HG02885 (cell line): Measurements from ENCODE around the gene TECR.
"Not testable (repeated sequence)": the region's sequence is repeated elsewhere in the genome, so short reads cannot be mapped to it uniquely, and the experiment has no call there.

Experiments used
- ATAC-seq: cut with Tn5 transposase; IDR thresholded peaks from one replicate; pipeline ENCODE4 v1.9.1; 2021; ENCODE audit warnings: mild to moderate bottlenecking; ENCODE audit not compliant: unreplicated experiment, poor library complexity

The TECR gene

DNA sequence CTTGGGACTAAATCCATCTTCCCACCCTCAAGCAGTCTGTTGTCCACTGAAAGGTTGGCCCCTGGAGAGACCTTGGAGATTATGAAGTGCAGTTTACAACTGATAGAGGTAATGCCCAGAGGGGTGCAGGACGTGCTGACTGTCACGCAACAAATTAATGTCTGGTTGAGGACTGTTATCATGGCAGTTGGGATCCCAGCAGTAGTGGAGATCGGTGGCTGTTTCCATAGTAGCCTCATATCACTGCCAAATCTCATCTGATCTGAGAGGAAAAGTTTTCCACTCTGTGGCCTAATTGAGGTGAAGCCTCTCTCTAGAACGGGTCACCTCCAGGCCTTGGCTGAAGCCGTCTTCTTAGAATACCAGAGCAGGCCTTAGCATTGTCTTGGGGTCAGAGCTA is 4.1 kb downstream of the TECR start:
- ATAC-seq, result no peak

DNA sequence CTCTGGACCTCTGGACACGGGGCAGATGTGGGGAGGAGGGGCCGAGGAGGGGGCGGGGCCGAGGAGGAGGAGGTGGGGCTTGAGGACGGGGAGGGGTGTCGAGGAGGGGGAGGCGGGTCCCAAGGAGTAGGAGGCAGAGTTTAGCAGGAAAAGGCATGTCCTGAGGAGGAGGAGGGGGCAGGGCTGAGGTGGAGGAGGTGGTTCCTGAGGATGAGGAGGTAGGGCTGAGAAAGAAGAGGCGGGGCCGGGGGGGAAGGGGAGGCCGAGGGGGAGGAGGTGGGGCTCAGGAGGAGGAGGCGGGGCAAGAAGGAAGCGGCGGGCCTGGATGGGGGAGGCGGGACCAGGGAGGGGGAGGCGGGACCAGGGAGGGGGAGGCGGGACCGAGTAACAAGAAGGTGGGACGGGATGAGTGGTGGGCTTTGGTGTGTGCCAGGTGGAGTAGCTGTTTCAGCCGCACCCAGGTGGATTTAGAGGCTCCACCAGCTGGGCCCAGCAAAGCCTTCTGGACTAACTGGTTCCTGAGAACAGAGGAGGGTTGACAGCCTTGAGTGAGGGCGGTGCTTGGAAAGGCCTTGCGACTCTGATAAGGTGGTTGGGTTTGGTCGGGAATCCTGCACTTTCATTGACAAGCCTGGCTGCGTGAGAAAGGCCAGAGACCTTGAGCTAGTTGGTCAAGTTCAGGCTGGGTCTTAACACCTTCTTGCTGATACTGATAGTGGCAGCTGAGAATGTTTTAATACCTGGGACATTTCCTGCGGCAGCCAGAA is 7.7 kb downstream of the TECR start:
- no peak for ATAC-seq

- no peak for ATAC-seq
These were observed 11.5 kb downstream of the TECR start for GRCh38 chr19:14540741-14541525.

DNA sequence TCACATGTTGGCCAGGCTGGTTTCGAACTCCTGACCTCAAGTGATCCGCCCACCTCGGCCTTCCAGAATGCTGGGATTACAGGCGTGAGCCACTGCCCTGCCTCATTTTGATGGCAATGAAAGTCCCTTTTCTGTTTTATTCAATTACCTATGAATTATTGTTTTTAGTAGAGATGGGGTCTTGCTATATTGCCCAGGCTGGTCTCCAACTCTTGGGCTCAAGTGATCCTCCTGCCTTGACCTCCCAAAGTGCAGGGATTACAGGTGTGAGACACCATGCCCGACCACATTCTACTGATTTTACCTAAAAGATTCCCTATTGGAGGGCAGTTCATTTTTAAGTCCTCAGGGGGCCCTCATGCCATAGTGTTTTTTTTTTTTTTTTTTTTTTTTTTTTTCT is 12.6 kb downstream of the TECR start:
- ATAC-seq, result not testable (repeated sequence)

DNA sequence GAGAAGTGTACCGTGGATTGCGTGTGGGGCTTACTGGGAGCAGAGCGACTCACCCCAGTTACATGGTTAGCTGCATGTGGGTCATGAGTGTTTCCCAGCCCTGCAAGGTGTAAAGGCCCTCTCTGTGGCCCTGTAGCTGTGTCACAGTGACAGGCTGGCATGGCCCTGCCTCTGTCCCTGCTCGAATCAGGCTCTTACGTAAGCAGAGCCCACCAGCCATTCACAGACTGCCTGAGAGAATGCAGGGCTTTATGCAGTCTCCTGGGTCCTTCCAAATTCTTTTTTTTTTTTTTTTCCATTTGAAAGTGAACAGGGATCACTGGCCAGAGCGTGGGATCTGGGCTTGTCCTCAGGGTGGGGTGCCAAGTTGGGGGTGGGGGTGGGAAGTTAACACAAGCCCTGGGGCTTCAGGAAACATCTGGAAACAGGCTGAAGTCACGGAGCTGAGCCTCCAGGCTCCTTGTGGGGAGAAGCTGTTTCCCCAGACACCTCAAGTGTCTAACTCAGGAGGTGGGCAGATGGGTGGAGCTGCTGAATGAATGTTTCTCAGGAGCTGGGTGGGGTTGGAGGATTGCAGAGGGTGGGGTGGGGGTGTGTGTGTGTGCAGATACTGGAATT is 13.4 kb downstream of the TECR start:
- no peak for ATAC-seq

DNA sequence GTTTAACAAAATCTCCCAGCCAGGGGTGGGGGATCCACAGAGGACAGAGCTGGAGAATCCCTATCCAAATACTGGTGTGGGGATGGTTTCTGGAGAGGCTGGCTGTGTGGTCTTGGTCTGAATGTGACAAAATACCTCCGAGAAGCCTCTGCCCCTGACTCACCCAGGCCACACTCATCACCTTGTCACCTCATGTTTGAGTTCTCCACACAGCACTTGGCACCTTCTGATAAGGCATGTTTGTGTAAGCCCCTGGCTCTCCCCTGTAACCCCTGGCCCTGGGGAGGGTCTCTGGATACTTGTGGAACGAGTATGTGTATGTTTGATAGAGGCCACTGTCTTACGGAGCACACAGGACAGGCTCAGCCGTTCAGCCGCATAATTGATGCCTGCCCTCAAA is 14.7 kb downstream of the TECR start:
- no peak for ATAC-seq

- no peak for ATAC-seq
These were observed 15.8 kb downstream of the TECR start for GRCh38 chr19:14544977-14545715.

- no peak for ATAC-seq
These were observed 16.3 kb downstream of the TECR start for GRCh38 chr19:14545716-14546082.

GRCh38 chr19:14550201-14550754 is 20.9 kb downstream of the TECR start:
- no peak for ATAC-seq

- not testable (repeated sequence) for ATAC-seq
These were observed 22.0 kb downstream of the TECR start for GRCh38 chr19:14551134-14552005.

GRCh38 chr19:14552006-14552360 is 22.6 kb downstream of the TECR start:
- ATAC-seq, result not testable (repeated sequence)

GRCh38 chr19:14553042-14553938 is 23.9 kb downstream of the TECR start:
- ATAC-seq, result no peak

- no peak for ATAC-seq
These were observed 24.5 kb downstream of the TECR start for GRCh38 chr19:14553939-14554243.

- ATAC-seq, result no peak
These were observed 25.0 kb downstream of the TECR start for GRCh38 chr19:14554382-14554812.

GRCh38 chr19:14555918-14556661 is 26.7 kb downstream of the TECR start:
- no peak for ATAC-seq

DNA sequence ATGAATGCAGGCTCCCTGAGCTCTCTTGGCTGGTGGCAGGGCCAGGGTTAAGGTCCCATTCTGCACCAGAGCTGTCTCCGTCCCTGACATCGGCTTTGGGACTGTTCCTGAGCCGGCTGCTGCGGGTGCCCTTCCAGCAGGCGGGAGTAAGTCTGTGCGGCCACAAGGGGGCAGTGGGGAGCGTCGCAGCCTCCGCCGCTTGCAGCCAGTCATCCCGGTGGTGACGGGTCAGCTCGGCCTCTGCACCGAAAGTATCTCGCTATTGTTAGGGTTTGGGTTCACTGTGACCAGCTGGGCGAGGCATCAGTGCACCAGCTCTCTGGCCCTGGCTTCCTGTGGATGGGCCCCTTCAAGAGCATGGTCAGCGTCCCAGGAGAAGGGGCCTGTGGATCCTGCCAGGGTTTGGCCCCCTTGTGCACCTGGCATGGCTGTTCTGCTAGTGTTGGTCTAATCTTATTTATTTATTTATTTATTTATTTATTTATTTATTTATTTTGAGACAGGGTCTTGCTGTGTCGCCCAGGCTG is 27.3 kb downstream of the TECR start:
- no peak for ATAC-seq

- ATAC-seq, result no peak
These were observed 29.1 kb downstream of the TECR start for GRCh38 chr19:14558370-14559066.
